OCI-LY7 (cell line): ENCODE data around the gene RNF130.

Source experiments
- CTCF ChIP-seq: fragments of 200-600 bp; sonication (generic); conservative IDR thresholded peaks from 2 replicates; pipeline ENCODE4 v1.5.1; 2014; ENCODE audit warnings: mild to moderate bottlenecking, antibody characterized with exemption, low read length, moderate library complexity, mixed read lengths
- EZH2phosphoT487 ChIP-seq: fragments of 200-600 bp; sonication (generic); IDR thresholded peaks from 2 replicates; pipeline ENCODE4 v1.6.1; 2018; ENCODE audit warnings: low read depth, borderline replicate concordance, mild to moderate bottlenecking, mixed run types, antibody characterized with exemption, low read length, moderate library complexity, mixed read lengths

- TF ChIP-seq CTCF (no peak), EZH2phosphoT487 (no peak)
Measured at GRCh38 chr5:180114304-180115003, 42.9 kb upstream of the RNF130 start.
